Dedifferentiated amniotic fluid mesenchymal stem cell (primary cell): ENCODE data around the gene CACNA1H.

Source experiments
- DNase-seq: peaks from one replicate; pipeline ENCODE4 v3.0.0-alpha.2; 2016; ENCODE audit errors: extremely low spot score

CACNA1H gene

DNA sequence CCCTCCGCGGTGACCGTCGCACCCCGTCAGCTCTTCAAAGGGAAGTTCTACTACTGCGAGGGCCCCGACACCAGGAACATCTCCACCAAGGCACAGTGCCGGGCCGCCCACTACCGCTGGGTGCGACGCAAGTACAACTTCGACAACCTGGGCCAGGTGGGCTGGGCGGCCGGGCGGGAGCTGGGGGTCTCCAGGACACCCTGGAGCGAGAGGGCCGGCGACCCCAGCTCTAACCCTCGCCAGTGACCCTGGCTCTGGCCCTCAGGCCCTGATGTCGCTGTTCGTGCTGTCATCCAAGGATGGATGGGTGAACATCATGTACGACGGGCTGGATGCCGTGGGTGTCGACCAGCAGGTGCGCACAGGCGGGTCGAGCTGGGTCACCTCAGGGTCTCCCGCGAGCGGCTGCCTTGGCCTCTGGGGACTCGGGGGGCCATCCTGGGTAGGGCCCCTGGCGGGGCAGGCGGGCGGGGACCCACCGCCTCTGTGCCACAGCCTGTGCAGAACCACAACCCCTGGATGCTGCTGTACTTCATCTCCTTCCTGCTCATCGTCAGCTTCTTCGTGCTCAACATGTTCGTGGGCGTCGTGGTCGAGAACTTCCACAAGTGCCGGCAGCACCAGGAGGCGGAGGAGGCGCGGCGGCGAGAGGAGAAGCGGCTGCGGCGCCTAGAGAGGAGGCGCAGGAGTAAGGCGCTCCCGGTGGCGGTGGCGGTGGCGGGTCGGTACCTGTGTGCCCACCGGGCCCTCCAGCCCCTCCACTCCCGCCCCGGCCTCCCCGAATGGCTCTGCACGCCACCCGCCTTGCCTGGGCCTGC lies 58.8 kb downstream of the CACNA1H start:
- DNase-seq: no peak

DNA sequence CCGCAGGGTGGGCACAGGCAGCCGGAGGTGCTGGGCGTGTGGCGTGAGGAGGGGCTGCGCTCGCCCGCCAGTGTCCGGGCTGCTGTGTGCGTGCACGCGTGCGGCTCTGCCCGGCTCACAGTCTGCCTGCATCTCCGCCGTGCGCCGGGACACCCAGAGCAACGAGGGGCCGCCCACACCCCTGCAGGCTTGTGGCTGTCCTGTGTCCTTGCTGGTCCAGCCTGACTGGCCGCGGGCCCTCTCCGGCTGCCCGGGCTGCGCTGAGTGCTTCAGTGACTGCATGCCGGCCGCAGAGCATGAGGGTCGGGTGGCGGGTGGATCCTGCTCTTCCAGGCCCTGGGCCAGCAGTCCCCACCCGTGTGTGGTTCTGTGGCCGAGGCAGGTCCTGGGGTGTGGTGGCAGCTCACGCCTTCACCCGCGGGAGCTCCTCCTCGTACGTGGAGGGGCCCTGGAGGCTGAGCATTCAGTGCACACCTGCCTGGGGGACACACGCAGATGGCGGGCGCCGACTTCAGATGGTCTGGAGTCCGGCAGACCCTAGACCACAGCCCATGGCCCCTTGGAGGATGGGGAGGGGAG lies 59.8 kb downstream of the CACNA1H start:
- DNase-seq: no peak

DNA sequence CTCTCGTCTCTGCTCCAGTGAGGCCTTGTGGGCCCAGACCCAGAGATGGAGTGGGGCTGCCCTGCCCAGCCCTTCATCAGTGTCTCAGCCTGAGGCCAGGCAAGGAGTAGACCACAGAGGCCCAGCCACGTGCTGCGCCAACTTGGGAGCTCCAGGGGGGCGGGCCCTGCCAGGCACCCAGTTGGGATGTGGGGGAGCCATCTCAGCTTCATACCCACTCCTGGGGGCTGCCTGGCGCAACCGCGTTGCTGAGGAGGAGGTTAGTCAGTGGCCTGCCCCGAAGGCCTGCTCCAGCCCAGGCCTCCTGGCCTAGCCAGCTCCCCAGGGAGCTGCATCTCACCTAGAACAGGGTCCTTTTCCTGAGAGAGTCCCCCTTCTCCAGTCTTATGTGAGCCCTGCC lies 60.3 kb downstream of the CACNA1H start:
- DNase-seq: no peak

DNA sequence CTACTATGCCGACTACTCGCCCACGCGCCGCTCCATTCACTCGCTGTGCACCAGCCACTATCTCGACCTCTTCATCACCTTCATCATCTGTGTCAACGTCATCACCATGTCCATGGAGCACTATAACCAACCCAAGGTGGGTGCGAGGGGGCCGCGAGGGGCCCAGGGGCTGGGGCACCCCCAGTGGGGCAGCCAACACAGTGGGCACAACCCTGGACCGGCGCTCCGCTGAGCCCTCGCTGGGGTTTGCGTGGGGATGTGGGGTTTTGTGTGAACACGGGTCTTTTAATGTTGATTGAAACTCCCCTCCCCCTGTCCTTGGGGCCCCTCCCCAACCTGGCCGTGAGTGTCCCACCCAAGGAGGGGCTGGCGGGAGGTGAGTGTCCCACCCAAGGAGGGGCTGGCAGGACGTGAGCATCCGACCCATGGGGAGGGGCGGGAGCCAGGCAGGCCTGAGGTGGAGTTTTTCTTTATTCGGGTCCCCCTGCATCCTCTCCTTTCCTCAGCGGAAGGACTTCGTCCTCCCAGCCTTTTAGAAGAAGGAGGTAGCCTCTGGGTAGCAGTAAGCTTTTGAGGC lies 61.0 kb downstream of the CACNA1H start:
- DNase-seq: no peak

DNA sequence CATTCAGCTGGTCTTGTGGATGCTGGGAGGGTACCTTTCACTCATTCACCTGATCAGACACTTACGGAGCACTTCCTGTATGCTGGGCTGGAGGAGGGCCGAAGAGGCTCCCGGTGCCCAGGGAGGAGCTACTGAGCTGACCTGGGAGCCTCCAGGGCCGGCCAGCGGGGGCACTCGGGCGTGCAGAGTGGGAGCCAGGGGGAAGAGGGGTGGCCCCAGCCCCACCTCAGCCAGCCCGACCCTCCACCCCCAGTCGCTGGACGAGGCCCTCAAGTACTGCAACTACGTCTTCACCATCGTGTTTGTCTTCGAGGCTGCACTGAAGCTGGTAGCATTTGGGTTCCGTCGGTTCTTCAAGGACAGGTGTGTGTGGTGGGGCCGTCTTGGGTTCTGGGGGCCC lies 61.8 kb downstream of the CACNA1H start:
- DNase-seq: no peak

DNA sequence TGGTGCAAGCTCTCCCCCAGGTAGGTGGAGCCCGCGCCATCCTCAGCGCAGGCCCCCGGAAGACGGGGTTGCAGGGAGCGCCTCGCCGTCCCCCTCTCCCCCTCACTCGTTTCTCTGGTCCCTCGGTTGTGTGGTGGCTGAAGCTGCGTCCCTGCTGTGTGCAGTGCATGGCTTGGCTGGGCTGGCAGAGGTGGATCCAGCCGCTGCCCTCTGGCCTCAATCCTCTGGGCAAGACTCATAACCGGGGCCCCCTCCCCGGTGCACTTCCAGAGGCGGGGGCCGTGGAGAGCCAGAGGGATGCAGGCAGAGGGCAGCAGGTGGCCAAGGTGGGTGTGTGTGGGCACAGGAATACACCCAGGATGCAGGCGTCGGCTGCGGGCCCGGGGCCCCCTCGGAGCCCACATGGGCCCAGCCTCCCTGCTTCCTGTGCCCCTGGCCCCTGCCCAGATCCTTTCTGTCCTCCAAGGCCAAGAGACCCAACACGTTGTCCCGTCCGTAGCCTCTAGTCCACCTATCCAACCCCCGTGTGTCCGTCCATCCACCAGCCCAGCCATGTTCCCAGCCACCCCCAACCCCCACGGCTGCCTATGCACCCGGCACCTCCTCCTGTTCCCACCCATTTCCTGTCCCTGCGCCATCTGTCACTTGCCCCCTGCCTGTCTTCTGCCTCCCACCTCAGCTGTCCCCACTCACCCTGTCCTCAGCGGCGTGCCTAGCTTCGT lies 62.8 kb downstream of the CACNA1H start:
- no peak for DNase-seq

DNA sequence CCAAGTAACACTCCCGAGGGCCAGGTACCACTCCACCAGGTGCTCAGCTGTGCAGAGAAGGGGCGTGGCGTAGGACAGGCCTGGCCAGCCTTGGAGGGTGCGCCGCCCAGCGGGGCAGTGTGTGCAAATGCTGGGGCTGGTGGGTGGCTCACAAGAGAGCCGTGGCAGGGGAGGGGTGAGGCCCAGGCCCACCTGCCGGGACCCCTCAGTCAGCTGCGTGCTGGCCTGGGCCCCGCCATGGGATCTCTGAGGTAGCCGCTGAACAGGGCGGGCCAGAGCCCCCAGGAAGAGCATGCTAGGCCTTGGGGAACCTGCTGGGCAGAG lies 63.4 kb downstream of the CACNA1H start:
- DNase-seq: no peak

DNA sequence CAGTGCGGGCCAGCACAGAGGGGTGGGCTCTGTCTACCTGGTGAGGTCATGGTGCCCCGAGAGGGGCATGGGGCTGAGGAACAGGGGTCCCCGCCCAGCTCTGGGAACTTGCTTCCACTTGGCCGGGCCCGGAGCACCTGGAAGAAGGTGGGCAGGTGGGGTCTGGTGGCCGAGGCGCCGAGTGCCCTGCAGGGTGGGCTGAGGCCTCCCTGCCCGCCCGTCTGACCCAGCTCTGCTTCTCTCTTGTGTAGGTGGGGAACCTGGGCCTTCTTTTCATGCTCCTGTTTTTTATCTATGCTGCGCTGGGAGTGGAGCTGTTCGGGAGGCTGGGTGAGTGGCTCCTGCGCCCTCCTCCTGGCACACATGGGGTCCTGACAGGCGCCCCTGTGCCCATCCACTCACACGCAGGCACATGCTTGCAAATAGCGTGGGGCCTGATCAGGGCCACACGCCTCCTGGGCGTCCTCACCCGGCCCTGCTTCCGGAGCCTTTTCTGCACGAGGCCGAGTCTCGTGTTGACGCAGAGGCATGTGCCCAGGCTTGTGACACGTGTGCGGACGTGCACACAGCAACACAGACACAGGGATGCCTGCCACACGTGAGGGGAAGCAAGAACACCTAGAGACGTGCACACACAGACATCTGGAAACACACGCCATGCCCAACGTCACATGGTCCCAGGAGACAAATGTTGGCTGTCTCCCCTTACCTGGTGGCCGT lies 63.9 kb downstream of the CACNA1H start:
- no peak for DNase-seq

DNA sequence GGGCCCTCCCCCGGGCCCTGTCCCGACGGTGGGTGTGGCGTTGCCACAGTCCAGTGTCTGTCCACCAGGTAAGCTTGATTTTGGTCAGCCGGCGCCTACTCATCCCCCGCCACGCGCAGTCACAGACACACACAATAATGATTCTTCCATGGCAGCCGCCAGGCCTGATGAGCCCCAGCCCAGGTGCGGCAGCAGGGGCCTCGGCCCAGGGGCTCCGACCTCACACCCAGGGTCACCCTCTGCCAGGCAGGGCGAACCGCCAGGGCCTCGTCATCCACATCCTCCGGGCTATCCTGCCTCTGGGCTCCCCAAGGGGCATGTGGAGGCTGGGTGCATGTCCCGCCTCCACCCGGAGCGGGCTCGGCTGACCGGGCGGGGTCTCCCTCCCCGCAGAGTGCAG lies 64.6 kb downstream of the CACNA1H start:
- DNase-seq: no peak

DNA sequence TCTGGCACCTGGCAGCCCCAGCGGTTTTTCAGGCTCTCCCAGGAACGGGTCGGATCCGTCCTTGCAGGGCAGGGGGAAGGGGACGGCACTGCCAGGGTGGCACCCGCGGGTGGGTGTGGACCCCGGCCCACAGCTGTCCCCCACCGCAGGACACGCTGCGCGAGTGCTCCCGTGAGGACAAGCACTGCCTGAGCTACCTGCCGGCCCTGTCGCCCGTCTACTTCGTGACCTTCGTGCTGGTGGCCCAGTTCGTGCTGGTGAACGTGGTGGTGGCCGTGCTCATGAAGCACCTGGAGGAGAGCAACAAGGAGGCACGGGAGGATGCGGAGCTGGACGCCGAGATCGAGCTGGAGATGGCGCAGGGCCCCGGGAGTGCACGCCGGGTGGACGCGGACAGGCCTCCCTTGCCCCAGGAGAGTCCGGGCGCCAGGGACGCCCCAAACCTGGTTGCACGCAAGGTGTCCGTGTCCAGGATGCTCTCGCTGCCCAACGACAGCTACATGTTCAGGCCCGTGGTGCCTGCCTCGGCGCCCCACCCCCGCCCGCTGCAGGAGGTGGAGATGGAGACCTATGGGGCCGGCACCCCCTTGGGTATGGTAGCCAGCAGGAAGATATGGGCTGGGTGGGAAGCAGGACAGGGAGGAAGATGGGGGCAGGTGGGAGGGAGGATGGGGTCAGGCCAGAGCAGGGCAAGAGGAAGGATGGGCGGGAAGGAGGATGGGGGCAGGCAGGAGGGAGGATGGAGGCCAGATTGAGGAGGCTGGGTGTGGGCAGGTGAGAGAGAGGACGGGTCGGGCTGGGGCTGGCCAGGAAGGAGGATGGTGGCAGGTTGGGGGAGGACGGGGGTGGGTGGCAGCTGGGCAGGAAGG lies 65.4 kb downstream of the CACNA1H start:
- no peak for DNase-seq

DNA sequence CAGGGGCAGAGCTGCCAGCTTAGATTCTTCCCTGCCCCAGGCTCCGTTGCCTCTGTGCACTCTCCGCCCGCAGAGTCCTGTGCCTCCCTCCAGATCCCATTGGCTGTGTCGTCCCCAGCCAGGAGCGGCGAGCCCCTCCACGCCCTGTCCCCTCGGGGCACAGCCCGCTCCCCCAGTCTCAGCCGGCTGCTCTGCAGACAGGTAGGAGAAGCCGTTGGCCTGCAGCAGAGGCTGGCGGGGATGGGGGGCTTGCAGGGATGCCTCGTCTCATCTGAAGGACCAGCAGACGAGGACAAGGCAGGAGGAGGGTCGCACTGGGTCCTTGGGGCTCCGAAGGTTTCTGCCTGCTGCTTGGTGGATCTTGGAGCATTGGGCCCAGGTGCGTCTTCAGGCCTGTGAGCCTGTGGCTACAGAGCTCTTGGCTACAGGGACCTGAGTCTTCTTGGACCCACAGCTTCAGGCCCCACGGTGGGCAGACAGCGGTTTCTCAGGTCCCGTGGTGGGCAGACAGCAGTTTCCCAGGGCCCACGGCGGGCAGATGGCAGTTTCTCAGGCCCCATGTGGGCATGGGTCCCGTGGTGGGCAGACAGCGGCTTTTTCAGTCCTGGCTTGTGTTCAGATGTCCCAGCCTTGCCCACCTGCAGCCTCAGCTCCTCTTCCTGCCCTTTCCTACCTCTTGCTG lies 66.2 kb downstream of the CACNA1H start:
- DNase-seq: no peak

DNA sequence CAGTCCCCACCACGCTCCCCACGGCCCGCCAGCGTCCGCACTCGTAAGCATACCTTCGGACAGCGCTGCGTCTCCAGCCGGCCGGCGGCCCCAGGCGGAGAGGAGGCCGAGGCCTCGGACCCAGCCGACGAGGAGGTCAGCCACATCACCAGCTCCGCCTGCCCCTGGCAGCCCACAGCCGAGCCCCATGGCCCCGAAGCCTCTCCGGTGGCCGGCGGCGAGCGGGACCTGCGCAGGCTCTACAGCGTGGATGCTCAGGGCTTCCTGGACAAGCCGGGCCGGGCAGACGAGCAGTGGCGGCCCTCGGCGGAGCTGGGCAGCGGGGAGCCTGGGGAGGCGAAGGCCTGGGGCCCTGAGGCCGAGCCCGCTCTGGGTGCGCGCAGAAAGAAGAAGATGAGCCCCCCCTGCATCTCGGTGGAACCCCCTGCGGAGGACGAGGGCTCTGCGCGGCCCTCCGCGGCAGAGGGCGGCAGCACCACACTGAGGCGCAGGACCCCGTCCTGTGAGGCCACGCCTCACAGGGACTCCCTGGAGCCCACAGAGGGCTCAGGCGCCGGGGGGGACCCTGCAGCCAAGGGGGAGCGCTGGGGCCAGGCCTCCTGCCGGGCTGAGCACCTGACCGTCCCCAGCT lies 67.3 kb downstream of the CACNA1H start:
- no peak for DNase-seq

DNA sequence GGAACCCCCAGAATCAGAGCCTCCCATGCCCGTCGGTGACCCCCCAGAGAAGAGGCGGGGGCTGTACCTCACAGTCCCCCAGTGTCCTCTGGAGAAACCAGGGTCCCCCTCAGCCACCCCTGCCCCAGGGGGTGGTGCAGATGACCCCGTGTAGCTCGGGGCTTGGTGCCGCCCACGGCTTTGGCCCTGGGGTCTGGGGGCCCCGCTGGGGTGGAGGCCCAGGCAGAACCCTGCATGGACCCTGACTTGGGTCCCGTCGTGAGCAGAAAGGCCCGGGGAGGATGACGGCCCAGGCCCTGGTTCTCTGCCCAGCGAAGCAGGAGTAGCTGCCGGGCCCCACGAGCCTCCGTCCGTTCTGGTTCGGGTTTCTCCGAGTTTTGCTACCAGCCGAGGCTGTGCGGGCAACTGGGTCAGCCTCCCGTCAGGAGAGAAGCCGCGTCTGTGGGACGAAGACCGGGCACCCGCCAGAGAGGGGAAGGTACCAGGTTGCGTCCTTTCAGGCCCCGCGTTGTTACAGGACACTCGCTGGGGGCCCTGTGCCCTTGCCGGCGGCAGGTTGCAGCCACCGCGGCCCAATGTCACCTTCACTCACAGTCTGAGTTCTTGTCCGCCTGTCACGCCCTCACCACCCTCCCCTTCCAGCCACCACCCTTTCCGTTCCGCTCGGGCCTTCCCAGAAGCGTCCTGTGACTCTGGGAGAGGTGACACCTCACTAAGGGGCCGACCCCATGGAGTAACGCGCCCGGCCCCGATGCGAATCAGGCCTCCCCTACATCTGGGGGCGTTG lies 68.1 kb downstream of the CACNA1H start:
- no peak for DNase-seq

DNA sequence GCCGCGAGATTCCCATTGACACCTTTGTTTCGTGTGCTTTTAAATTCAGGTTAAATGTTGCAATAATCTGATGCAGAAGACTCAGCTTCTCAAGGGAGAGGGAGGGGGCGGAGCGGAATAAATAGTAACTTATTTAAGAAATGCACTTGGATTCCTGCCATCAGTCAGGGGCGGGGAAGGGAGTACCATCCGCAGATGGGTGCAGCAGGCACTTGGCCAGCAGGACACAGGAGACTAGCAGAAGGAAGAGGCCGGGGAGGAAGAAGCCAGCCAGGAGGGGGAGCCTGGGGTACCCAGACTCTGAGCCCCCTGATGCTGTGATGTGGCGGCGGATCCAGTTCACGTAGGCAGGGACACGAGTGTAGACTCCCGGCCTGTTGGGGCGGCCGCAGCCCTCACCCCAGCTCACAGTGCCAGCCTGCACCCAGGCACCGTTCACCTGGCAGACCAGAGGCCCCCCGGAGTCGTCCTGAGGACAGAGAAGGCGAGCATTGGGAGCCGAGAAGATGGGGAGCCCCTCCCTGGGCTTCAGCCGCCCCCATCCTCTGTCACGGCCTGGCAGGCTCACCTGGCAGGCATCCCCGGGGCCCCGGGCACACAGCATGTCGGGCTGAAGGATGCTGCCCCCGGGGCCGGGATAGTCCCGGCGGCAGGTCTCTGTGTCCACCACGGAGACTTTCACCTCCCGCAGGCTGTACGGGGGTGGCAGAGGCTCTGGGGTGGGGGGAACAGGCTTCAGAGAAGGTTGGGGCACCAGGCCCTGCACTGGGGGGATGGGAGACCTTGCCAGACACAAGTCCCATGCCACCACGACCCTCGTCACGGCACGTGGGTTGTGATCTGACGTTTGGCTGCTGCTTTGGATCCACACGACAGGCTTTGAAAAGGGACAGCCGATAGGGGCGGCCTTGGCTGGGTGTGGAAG lies 69.0 kb downstream of the CACNA1H start:
- DNase-seq: no peak

DNA sequence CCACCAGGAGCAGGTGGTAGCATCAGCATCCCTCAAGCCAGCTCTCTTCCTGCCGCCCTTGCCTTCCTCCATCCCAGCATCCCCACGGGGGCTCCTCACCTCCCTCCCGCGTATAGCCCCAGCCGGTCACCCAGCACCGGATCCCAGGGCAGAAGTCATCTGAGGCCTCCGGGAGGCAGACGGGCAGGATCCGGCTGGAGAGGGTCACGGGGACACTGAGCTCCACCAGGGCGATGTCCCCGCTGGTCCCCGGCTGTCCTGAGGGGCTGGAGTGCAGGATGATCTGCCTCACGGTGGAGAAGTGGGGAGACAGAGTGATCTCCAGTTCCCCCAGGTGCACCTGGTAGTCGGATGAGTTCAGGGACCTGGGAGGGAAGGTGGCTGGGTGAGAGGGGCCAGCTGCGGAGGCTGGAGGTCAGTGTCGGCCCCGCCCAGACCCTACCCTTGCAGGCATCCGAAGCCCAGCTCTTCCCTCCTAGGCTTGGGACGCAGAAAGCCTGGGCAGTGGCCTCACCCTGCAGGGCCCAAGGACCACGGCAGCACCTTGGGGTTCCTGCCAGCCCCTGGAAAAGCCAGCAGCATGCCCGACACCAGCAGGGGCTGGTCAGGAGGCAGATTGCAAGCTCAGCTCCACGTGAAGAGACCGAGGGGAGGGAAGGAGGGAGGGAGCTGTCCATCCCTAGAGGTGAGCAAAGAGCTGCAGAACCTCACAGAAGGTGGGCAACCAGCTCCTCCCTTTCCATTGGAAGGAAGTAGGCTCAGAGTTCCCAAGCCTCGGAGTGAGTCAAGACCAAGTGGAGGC lies 69.8 kb downstream of the CACNA1H start:
- DNase-seq: no peak

DNA sequence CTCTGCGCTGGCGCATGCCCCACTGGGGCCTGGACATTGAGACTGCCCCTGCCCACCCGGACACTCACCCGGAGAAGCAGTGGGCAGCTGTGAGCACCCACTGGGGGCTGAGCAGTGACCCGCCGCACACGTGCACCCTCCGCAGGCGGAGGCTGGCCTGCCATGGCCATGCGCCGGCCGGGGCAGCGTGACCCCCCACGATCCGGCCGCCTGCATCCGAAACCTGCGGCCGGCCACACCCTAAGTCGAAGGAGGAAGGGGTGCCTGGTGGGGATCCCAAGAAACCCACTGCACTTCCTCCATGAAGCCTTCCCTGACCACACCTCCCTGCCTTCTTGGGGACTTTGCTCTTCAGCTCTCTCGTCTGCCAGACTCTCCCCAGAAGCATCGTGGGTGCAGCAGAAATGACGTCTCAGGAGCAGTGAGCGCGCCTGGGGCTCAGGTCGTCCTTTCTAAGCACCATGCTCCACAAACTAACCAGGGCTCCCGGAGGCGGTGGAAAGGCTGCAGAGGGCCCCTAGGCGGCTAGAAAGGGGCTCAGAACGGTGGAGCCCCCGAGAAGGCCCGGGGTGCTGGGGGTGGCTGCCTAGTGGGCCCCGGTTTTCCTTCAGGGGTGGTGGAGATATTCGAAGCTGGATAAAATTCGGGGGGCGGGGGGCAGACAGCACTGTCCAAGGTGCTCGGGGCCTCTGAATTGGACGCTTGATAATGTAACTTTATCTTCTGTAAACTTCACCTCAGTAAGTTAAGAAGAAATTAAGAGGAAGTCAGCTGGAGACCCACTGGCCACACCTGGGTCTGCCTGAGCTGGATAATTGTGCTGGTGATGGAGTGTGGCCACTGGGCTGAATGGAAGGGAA lies 70.7 kb downstream of the CACNA1H start:
- DNase-seq: no peak
